Brain microvascular endothelial cell (primary cell): ENCODE measurements around the gene PNRC2.
"Not testable (repeated sequence)": the region's sequence is repeated elsewhere in the genome, so short reads cannot be mapped to it uniquely, and the experiment has no call there.

Experiments used
- DNase-seq: peaks from one replicate; pipeline ENCODE4 v3.0.0-alpha.2; 2020
- H3K27ac ChIP-seq: fragments of 250-450 bp; sonication (Bioruptor Pico); 2 replicates; pipeline ENCODE4 v1.5.1; 2020; ENCODE audit warnings: mild to moderate bottlenecking, moderate library complexity
- H3K27me3 ChIP-seq: fragments of 250-450 bp; sonication (Bioruptor Pico); replicated peaks from 2 replicates; pipeline ENCODE4 v1.5.1; 2020; ENCODE audit warnings: mild to moderate bottlenecking
- H3K36me3 ChIP-seq: fragments of 250-450 bp; sonication (Bioruptor Pico); replicated peaks from 2 replicates; pipeline ENCODE4 v1.5.1; 2020; ENCODE audit warnings: mild to moderate bottlenecking
- H3K4me3 ChIP-seq: 2 replicates; pipeline ENCODE4 v1.5.1; 2011; ENCODE audit warnings: low read depth, mild to moderate bottlenecking, control low read depth, low read length, moderate library complexity
- in situ Hi-C: cut with HindIII; loops from 2 replicates; pipeline ENCODE4 v1.10.0; 2017; ENCODE audit warnings: low sequenced_read_pairs, low pct_ligation_motif_present
- TF ChIP-seq, protein P1 (sequence below): IDR thresholded peaks from 2 replicates; pipeline ENCODE4 v1.5.1; 2011; ENCODE audit warnings: low read depth, mild to moderate bottlenecking, moderate library complexity, low read length, control low read depth, inconsistent platforms; ENCODE audit errors: missing control alignments

The PNRC2 gene

DNA sequence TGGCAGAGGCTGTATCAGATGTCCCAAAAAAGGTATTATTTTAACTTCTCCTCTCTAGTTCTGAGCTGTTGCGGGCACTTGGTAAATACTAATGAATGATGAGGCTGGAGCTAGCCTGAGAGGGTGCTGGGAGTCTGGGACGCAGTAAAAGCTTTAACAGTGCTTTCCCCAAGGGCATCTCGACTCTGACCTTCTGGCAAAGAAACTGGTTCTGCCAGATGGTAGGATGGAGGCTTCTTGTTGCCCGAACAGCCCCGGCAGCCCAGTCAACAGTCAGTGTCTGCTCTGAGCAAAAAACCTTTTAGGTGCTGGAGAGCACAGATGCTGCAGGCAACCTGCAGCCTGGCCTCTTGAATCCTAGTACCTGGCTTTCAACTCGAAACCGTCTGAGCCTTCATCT lies 2.5 kb upstream of the PNRC2 start:
- Histone ChIP-seq H3K27ac (no peak overlapping the region), H3K27me3 (no peaks in the 10 kb centered on the region), H3K4me3 (no peak overlapping the region), H3K36me3 (peaks cover 11% of the 10 kb centered on the region)
- DNase-seq = no peak
- TF ChIP-seq, protein P1, sequence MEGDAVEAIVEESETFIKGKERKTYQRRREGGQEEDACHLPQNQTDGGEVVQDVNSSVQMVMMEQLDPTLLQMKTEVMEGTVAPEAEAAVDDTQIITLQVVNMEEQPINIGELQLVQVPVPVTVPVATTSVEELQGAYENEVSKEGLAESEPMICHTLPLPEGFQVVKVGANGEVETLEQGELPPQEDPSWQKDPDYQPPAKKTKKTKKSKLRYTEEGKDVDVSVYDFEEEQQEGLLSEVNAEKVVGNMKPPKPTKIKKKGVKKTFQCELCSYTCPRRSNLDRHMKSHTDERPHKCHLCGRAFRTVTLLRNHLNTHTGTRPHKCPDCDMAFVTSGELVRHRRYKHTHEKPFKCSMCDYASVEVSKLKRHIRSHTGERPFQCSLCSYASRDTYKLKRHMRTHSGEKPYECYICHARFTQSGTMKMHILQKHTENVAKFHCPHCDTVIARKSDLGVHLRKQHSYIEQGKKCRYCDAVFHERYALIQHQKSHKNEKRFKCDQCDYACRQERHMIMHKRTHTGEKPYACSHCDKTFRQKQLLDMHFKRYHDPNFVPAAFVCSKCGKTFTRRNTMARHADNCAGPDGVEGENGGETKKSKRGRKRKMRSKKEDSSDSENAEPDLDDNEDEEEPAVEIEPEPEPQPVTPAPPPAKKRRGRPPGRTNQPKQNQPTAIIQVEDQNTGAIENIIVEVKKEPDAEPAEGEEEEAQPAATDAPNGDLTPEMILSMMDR = no peak
- in situ Hi-C loops = no loop called here

- H3K27me3 ChIP-seq, in situ Hi-C loops, DNase-seq: not testable (repeated sequence)
- Histone ChIP-seq H3K27ac (peak overlapping the region; percentile 96), H3K4me3 (peak overlapping the region; percentile 83), H3K36me3 (peaks cover 11% of the 10 kb centered on the region)
Observed at GRCh38 chr1:23958040-23958809, 1.4 kb upstream of the PNRC2 start.

- Histone ChIP-seq H3K27me3 (no peaks in the 10 kb centered on the region), H3K27ac (peak overlapping the region; percentile 96), H3K4me3 (peak overlapping the region; percentile 83), H3K36me3 (peaks cover 11% of the 10 kb centered on the region)
- in situ Hi-C loops = no loop called here
- TF ChIP-seq, protein P1 = peak; percentile 63
- DNase-seq = peak; percentile 90
Observed at GRCh38 chr1:23958810-23959460, 693 bp upstream of the PNRC2 start.

- no peak for DNase-seq
- H3K27ac ChIP-seq = peak overlapping the region; percentile 96
- peak overlapping the region; percentile 83 for H3K4me3 ChIP-seq
- peaks cover 11% of the 10 kb centered on the region for H3K36me3 ChIP-seq
- no peaks in the 10 kb centered on the region for H3K27me3 ChIP-seq
- in situ Hi-C loops = no loop called here
- TF ChIP-seq, protein P1 = no peak
Observed at GRCh38 chr1:23960291-23961020, 828 bp downstream of the PNRC2 start.

GRCh38 chr1:23963617-23964234 lies 4.1 kb downstream of the PNRC2 start:
- Histone ChIP-seq H3K27me3 (no peaks in the 10 kb centered on the region), H3K36me3 (peaks cover 23% of the 10 kb centered on the region), H3K4me3 (no peak overlapping the region), H3K27ac (no peak overlapping the region)
- TF ChIP-seq, protein P1 = no peak
- in situ Hi-C loops = no loop called here
- no peak for DNase-seq
